Activated CD8-positive, alpha-beta memory T cell treated with anti-CD3 and anti-CD28 coated beads, Interleukin-2, amount 50 U/mL, for 24 hours (primary cell): ENCODE measurements around the gene APOL5.
"Not testable (repeated sequence)": the region's sequence is repeated elsewhere in the genome, so short reads cannot be mapped to it uniquely, and the experiment has no call there.

ENCODE experiments used
- DNase-seq: peaks from one replicate; pipeline ENCODE4 v3.0.0-alpha.2; 2020; ENCODE audit errors: extremely low read depth

The APOL5 gene, protein sequence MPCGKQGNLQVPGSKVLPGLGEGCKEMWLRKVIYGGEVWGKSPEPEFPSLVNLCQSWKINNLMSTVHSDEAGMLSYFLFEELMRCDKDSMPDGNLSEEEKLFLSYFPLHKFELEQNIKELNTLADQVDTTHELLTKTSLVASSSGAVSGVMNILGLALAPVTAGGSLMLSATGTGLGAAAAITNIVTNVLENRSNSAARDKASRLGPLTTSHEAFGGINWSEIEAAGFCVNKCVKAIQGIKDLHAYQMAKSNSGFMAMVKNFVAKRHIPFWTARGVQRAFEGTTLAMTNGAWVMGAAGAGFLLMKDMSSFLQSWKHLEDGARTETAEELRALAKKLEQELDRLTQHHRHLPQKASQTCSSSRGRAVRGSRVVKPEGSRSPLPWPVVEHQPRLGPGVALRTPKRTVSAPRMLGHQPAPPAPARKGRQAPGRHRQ

DNA sequence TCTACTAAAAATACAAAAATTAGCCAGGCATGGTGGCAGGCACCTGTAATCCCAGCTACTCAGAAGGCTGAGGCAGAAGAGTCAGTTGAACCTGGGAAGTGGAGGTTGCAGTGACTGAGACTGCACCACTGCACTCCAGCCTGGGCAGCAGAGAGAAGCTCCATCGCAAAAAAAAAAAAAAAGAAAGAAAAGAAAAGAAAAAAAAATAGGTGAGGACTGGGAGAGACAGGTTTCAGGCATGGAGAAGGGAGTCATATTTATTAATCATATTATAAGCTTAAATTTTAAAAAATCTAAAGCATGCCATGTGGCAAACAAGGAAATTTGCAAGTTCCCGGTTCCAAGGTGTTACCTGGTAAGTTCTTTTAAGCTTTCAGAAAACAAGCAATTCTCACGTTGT, at the start of gene APOL5:
Gene APOL5, plus strand, starts transcription at position 301 of the 400 bp plus-strand sequence. Its CDS starts 0 bp downstream, at position 301.
- no peak for DNase-seq

DNA sequence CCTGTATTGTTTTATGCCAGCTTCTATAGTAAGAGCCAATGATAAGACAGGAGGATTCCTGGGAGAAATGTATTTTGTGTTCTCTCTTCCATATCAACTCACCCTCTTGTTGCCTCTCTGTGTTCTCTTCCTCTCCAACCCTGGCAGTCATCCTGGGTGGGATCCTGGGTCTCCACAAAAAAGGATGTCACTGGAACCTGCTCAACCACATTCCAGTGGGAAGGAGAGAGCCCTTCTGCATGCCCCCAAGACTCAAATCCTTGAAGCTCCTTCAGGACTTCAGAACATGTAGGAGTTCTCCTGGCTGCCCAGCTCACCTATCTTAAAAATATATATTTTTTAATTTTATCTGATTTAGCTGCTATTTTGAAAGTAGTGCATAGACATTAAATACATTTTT, 43.3 kb upstream of the APOL5 start:
- DNase-seq: no peak

DNA sequence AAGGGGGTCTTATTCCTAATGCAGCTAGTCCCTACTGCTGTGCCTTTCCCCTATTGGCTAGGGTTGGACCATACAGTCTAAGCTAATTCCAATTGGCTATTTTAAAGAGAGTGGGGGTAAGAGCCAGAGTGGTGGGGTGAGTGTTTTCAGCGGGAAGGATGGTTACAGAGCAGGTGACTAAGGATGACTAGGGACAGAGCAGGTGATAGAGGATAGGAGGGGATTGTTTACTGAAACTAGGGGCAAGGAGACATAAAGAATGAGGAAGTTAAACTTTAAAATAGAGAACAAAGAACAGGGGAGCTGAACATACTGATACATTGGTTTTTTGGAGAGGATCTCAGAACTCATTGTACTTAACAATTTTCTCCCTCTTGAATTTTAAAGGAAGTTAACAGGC, 41.6 kb upstream of the APOL5 start:
- DNase-seq: not testable (repeated sequence)

DNA sequence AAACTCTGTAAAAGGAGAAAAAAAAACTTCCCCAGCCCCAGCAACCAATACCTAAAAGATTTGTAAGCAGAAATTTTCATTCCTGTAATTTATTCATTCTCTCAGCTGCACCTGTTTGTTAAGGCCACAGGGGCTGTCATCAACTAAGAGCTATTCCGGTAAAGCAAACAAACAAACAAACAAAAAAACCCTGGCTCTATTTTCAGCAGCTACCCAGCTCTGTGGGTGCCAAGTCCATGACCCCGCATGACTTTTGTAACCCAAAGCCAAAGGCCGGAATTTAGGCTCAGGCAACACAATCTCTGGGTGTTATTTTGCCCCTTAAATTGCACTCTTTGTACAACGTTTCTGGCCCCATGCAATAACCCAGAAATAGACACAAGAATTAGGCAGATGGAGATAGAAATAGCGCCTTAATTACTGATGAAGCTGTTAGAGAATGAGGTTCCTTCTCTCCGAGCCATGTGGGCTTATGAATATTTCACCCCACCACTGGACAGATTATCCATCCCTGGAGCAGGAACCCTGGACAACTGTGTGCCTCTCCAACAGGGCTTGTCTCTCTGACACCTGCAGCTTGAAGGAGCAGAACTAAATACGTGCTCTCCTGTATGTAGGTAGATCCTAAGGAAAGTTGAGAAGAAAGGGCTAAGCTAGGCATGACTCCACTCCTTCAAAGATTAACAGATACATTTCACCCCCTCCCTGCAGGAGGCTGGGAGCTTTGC, 40.0 kb upstream of the APOL5 start:
- DNase-seq: no peak

DNA sequence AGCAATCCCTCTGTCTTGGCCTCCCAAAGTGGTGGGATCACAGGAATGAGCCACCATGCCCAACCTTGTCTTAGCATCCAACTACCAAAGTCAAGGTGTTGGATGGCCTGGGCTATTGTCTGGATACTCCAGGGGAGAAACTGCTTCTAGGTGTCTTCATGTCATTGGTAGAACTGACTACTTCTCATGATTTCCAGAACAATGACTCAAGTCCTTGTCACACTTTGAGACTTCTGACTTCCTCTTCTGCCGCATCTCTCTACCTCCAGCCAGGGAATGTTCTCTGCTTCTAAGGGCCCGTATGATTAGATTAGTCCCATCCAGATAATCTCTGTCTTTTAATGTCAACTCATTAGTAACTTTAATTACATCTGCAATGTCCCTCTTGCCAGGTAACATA, 38.8 kb upstream of the APOL5 start:
- DNase-seq: no peak

DNA sequence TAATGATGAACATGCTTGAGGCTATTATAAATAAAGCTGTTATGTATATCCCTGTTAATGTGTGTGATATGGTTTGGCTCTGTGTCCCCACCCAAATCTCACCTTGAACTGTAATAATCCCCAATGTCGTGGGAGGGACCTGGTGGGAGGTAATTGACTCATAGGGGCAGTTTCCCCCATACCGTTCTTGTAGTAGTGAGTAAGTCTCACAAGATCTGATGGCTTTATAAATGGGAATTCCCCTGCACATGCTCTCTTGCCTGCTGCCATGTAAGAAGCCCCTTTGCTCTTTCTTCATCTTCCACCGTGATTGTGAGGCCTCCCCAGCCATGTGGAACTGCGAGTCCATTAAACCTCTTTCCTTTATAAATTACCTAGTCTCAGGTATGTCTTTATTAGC, 38.2 kb upstream of the APOL5 start:
- peak; percentile 40 for DNase-seq

DNA sequence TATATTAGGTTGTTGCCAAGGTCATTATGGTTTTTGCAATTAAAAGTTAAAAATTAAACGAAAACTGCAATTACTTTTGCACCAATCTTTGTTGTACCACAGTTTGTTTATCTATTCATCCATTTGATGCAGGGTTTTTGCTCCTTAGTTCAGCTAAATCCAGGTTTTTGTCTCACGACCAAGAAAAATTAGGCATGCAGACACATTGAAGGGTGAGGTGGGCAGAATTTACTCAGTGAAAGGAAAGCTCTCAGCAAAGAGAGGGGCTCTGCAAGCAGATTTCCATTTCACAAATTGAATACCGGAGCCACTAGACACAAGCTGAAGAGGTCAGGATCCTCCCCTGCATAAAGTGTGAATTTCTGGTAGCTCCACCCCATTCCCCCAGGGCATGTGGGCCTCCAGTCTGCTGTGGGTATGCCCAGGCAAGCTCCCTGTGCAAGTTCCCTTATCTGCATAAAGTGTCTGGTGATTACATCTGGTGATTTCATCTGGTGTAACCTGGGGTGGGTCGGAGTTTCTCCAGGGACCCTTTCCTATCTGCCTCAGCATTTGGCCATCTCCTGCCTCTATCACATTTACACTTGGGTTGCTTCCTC, 36.1 kb upstream of the APOL5 start:
- DNase-seq: no peak

DNA sequence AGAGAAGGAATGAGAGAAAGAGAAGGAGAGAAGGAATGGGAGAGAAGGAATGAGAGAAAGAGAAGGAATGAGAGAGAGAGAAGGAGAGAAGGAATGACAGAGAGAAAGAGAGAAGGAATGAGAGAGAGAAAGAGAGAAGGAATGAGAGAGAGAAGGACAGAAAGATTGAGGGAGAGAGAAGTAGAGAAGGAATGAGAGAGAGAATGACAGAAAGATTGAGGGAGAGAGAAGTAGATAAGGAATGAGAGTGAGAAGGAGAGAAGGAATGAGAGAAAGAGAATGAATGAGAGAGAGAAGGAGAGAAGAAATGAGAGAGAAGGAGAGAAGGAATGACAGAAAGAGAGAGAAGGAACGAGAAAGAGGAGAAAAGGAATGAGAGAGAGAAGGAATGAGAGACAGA, 34.1 kb upstream of the APOL5 start:
- DNase-seq: no peak

DNA sequence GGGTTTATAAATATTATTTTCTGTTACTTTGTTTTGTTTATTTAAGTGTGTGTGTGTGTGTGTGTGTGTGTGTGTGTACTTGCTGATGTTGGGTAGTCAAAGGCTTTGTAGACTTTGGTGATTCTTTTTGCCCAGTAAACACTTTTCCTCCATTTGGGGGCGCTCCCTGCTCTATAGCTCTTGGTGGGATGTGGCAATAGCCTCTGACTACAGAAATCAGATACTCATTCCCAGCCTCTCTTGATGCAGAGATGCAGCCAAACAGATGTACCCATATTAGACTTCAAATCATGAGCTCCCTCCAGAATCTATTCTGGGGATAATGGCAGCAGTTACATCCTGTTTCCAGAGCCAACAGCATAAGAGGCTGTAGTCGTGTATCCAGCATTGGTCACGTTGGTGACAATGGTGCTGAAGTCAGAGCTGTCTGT, 33.4 kb upstream of the APOL5 start:
- no peak for DNase-seq

DNA sequence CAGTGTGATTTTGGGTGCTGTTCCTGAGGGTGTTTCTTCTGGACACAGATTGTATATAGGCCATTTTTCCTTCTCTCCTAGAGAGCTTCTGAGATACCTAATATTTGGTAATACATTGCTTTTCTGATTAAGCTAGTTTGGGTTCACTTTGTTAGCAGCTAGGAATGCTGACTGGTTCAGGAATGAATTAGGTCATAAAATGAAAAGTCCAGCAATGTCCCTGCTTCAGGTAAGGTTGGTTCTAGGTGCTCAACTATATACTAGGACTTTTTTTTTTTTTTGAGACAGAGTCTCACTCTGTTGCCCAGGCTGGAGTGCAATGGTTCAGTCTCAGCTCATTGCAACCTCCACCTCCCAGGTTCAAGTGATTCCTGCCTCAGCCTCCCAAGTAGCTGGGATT, 32.9 kb upstream of the APOL5 start:
- no peak for DNase-seq

DNA sequence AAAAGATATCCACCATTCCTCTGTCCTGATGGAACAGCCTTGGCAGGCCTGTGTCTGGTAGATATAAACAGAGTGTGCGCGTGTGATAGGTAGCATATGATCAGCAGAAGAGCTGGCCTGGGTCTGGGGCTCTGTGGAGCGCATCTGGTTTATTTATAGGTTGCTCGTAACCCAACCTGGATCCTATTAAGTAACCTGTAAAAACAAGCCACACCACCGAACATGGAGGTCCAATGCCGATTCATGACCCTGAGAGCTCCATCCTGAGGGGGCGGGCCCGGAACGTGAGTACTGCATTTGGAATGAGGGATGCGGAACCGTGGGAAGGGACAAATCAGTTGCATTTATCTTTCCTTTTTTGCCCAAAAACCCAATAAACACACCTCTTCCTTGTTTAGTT, 31.9 kb upstream of the APOL5 start:
- DNase-seq: no peak

DNA sequence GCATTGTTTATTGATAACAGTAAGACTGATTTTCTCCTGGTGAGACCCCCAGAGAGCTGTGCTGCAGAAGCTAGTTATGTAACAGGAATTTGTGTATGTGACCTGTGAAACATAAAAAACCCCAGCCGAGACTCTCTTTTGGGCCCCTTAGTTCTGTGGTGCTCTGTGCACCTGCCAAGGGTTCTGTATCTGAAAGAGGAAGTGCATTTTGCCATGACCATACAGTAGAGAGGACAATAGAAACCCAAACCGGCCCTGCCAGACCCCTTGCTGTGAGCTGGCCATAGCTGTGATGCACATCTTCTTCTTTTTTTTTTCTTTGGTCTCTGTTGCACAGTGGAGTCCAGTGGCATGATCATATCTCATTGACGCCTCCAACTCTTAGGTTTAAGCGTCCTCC, 31.4 kb upstream of the APOL5 start:
- DNase-seq: no peak

DNA sequence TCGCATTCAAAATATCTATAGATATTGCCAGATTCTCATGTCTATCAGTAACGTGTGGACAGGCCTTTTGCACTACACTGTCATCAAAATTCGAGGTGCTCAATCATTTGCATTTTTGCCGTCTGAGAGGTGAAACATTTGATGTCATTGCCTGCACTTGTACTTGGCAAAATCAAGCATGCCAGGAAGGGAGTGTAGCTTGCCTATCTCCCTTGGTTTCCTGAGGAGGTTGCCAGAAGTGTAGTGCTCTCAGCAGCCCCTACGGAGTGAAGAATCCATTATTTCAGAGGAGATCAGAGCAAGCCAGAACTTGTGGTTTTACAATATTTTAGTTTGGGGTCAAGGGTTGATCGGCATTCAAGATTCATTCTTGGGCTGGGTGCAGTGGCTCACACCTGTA, 30.2 kb upstream of the APOL5 start:
- DNase-seq: no peak

DNA sequence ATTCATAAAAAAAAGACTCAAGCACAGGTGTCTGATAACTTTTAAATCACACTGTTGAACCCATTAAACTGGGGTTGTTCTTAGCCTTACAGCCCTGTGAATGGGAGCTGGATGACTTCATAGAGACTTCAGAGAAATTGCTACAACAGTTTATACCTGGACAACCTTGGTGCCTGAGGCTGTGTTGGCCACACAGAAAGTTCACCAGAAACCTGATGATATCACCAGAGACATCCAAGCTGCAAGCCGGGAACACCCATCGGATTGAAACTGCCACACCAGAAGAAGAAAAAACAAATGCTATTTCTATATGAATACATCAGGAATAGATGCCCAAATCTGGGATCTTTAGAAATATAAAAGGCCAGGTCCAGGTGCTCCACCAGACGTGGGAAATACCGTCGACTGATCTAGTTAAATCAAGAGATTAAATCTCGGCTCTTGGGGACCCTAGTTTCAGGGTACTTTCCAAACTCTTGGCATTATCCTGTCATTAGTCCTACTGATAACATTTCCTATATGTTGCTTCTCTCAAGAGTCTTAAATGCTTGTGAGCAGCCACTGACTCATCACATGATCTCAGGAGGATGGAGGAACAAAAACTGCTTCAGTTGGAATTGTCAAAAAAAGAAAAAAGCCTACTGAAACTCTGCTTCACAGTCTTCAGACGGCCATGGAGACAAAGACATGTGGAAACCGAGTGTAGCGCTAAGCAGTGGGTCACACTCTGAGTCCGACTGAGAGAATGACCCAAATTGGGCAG, 28.6 kb upstream of the APOL5 start:
- no peak for DNase-seq

DNA sequence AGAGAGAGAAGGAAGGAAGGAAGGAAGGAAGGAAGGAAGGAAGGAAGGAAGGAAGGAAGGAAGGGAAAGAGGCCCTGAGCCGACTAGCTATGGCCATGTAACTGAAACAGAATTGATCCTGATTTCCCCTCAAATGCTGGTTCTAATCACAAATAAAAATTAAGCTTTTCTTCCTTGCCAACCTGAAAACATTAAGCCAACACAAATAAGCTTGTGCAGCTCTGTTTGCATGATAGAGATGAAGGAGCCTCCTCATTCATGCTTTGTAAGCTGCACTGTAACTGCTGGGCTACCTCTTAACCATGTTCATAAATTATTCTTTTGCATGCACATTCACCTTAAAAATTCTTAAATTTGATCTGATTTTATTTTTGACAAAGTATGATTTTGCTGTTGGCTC, 27.7 kb upstream of the APOL5 start:
- no peak for DNase-seq

DNA sequence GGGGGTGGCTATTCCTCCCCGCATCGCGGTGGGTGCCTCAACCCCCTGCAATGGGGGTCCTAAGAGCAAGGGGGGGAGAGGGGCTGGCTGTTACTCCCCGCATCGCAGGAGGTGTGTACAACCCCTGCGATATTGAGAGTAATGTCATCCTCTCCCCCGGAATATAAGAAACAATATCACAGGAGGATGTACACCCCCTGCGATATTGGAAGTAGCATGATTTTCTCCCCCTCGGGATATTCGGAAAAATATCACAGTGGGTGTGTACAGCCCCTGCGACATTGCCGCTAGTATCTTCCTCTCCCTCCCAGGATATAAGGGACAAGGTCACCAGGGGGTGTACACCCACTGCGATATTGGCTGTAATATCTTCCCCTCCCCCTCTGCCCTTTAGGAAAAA, 22.5 kb upstream of the APOL5 start:
- no peak for DNase-seq

DNA sequence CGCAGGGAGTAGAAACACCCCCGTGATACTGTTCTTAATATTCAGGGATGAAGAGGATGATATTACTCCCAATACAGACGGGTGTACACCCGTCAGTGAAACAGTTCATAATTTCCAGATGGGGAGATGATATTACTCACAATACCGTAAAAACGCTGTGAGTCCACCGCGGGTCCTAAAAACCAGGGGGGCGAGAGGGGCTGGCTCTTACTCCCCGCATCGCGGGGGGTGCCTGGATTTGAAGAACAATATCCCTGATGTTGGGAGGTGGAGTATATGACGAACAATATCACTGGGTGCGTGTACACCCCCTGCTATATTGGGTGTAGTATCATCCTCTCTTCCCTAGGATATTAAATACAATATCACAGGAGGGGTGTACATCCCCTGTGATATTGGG, 20.5 kb upstream of the APOL5 start:
- no peak for DNase-seq

DNA sequence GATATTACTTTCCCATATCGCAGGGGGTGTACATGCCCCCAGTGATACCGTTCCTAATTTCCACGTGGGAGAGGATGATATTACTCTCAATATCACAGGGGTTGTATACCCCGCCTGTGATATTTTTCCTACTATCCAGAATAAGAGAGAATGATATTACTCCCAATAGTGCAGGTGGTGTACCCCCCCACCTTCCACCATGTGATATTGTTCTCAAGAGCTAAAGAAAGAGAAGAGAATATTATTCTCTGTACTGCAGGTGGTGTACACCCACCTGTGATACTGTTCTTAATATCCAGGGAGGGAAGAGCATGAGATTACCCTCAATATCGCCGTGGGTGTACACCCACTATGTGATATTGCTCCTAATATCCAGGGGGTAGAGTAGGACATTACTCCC, 17.8 kb upstream of the APOL5 start:
- DNase-seq: not testable (repeated sequence)

DNA sequence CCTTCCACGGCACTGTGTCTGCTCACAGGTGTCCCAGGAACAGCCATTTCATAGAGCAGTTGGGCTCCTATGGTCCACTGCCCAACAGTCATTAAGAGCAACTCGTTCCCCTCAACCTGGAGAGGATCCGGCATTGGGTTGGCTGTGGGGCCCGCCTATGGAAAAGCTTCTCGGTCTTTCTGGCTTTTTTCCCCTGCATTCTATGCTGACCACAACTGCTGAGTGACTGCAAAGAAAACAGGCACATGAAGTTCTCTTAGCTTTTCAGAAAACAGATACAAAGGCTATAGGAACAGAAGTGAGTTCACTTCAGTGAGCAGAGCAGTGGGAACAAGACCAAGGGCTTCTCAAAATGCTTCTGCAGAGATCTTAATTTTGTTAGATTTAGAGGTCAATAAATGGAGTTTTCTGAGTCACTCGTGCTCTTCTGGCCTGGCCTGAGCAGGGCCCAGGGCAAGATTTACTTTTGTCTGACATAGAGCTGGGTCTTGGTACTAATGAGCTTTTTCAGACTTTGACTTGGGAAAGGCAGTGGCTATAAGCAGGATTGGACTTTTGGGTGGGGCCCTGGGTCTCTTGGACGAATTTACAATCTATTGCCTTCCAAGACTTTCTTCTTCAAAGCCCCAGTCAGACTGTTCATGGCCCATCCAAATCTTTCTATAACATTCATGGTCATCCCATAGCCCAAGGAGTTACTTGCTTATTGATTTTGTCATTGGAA, 13.6 kb upstream of the APOL5 start:
- DNase-seq: no peak

DNA sequence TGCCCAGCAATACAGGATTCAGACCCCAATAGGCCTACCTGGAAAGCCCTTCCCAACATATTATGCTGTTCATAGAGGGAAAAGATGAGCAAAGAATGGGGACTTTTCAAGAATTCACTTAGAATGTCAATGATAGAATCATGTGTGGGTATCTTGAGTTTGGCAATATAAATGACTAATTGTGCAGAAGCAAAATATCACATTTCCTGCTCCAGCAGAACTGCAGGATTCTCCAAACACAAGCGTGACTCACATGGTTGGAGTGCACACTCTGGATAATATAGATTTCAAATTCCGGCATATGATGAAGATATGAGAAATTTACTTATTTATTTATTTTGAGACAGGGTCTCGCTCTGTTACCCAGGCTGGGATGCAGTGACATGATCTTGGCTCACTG, 12.5 kb upstream of the APOL5 start:
- DNase-seq: no peak

DNA sequence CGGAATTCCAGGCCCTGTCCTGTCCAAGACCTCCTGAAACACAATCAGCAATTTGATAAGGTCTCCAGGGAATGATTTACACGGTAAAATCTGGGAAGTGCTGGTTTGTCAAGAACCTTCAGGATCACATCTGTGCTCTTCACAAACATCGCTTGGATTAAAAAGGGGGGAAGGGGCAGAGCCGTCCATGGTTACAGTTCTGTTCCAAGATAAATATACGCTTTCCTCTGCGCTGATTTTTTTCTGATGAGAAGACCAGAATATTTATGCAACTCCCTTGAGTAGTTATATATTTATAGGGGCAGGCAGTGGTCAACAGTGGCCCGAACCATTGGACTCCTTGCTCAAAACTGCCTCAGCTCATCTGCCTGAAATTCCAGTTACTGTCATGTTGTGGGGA, 9.2 kb upstream of the APOL5 start:
- no peak for DNase-seq
